GM18867 (cell line): ENCODE data around the gene FANCE.

Experiments
- ATAC-seq: cut with Tn5 transposase; IDR thresholded peaks from one replicate; pipeline ENCODE4 v1.9.1; 2021; ENCODE audit warnings: mild to moderate bottlenecking, moderate library complexity; ENCODE audit not compliant: unreplicated experiment

Gene FANCE

GRCh38 chr6:35452183-35453090, at the start of gene FANCE:
FANCE (plus strand) TSS chr6:35452338; CDS start chr6:35452546, 208 bp downstream.
- ATAC-seq = peak; percentile 91

GRCh38 chr6:35402856-35403191, 49.3 kb upstream of the FANCE start:
- ATAC-seq = no peak

DNA sequence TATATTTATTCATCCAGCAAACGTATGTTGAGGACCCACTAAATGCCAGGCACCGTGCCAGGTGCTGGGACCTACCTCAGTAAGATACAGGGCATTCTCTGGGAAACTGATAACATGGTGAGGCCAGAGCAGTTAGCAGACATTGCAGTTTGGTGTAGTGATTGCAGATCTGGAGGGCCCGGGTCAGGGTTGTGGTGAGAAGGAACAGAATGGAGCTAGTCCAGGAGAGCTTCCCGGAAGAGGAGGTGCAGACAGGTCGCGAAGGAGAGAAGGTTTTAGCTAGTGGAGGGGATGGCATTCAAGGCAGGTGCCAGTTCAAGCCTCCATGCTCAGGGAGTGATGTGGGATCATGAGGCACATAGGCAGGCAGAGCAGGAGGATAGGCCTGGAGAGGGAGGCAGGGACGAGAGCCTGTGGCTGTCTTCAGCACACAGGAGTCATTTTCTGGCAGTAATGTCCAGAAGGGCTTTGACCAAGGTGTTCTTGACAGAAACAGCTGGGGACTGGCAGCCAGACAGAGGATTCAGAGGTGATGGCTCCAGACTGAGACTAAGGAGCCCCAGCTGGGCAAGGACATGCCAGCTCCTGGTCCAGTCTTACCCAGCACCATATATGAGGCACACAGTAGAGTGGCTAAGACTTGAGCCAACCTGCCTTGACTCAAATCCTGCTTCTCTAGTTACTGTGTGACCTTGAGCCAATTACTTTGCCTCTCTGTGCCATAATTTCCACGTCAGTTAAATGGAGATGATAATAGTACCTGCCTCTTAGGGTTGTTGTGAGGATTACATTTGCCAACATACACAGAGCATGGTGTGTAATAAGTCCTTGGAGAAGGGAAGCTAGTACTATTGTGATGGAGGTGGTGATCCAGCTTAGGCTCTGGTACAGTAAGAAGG, 48.3 kb upstream of the FANCE start:
- ATAC-seq = no peak

DNA sequence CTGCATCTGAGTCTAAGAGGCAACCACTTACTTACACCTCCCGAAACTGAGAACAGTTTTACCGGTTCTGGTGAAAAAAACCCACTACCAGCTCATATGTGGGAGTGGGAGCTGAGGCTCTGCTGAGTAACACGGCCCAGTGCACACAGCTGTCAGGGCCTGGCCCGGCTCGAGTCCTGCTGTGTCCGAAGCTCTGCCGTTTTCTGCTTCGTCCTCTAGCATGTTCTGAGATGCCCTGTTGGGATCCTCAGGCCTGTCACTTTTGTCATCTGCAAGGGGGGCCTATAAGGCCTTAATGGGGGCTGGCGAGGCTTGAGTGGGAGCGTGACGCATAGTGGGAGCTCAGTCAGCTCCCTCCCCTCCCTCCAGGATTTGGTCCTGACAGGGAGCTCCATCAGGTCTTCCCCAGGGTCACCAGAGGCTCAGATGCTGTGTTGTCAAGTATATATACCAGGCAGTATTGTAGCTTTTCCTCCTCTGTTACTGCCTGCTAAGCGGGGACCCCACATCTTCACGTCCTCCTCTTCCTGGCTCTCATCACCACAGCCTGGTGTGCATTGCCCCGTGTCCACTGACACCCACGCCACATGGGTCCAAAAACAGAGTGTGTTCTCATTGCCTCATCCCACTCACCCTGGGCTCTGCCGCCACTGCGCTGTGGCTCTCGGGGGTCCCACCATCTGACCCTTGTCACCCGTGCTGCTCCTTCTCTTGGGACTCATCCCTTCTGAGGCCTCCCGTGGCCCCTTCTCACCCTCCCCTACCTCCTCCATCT, 45.2 kb upstream of the FANCE start:
- no peak for ATAC-seq

GRCh38 chr6:35409245-35409644, 42.9 kb upstream of the FANCE start:
- ATAC-seq = no peak

- no peak for ATAC-seq
These were observed 42.0 kb upstream of the FANCE start for GRCh38 chr6:35410131-35410530.

DNA sequence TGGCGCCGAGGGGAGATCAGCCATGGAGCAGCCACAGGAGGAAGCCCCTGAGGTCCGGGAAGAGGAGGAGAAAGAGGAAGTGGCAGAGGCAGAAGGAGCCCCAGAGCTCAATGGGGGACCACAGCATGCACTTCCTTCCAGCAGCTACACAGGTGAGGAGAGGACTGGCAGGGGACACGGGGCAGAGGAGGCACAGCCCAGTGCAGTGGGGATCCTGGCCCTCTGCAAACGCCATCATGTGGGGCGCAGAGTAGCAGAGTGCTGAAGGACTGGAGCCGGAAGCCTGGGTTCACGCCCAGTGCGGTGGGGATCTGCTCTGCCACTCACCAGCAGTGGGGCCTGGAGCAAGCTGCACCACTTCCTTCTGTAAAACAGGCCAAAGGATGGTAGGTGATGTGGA, 41.1 kb upstream of the FANCE start:
- no peak for ATAC-seq

- ATAC-seq = no peak
These were observed 40.0 kb upstream of the FANCE start for GRCh38 chr6:35412102-35412501.

GRCh38 chr6:35413911-35414310, 38.2 kb upstream of the FANCE start:
- no peak for ATAC-seq

DNA sequence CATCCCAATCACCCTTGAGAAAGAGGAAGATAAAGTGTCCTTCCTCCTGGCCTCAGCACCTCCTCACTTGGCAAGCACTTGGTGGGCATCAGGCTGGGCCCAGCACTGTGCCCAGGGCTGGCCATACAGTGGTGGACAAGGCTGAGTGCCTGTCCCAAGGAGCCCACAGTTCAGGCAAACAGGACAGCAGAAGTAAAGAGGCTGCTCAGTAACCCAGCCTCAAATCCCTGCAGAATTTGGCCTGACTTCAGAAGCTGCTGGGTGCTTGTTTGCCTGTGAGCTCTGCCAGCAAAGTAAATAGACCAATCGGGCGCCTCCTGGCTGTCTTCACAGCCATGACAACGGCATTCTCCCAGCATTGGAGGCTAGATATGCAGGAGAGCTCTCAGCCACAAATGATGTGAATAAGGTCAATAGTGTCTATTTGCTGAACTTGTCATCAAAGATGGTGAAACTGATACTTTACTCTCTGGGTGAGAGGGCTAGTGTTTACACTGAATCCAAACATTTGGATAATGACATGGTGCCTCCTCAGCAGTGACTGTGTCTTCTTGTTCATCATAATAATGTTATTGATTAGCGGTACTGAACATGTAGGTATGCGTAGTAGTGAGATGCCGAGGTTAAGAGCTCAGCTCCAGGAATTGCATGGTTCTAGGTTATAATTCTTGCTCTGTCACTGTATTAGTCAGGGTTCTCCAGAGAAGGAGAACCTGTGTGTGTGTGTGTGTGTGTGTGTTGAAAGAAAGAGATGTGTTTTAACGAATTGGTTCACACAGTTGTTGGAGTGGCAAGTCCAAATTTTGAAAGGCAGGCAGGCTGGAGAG, 36.9 kb upstream of the FANCE start:
- no peak for ATAC-seq

GRCh38 chr6:35417979-35418661, 34.0 kb upstream of the FANCE start:
- ATAC-seq = no peak

- no peak for ATAC-seq
These were observed 32.7 kb upstream of the FANCE start for GRCh38 chr6:35419417-35419816.

DNA sequence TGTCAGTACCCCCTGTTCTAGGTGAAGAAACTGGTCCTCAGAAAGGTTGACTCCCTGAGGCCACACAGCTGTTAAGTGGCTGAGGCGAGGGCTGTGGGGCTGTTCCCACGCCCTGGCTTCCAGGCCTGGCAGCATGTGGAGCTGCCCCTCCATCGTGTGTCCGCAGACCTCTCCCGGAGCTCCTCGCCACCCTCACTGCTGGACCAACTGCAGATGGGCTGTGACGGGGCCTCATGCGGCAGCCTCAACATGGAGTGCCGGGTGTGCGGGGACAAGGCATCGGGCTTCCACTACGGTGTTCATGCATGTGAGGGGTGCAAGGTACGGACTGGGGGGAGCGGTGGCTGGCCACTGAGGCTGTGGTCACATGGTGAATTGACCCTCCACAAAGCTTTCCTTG, 32.2 kb upstream of the FANCE start:
- no peak for ATAC-seq

DNA sequence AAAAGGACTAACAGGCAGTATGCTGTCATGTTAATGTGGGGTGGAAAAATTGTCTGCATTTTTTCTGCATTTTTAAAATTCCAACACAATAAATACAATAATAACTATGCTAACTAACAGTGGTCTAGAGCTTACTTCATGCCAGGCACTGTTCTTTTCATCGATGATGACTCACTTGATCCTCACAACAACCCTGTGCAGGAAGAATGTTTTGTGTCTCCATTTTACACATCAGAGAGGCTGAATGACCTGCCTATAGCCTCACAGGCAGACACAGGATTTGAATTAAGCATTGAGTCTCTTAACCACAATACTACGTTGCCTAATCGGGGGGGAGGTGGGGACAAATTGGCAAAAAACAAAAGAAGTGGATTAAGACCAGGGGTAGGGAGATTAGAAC, 26.9 kb upstream of the FANCE start:
- ATAC-seq = no peak

GRCh38 chr6:35426074-35426473, 26.1 kb upstream of the FANCE start:
- ATAC-seq = no peak

GRCh38 chr6:35427435-35427834, 24.7 kb upstream of the FANCE start:
- ATAC-seq = no peak

DNA sequence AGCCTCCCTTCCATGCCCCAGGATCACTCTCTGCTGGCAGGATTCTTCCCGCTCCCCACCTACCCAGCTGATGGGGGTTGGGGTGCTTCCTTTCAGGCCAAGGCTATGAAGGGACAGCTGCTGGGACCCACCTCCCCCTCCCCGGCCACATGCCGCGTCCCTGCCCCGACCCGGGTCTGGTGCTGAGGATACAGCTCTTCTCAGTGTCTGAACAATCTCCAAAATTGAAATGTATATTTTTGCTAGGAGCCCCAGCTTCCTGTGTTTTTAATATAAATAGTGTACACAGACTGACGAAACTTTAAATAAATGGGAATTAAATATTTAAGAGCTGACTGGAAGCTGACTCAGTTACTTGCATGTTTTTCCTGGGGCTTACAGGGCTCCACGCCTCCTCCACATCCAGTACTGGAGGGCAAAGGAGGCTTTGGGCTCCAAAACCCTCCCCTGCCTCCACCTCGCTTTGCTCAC, 24.3 kb upstream of the FANCE start:
- ATAC-seq = no peak

DNA sequence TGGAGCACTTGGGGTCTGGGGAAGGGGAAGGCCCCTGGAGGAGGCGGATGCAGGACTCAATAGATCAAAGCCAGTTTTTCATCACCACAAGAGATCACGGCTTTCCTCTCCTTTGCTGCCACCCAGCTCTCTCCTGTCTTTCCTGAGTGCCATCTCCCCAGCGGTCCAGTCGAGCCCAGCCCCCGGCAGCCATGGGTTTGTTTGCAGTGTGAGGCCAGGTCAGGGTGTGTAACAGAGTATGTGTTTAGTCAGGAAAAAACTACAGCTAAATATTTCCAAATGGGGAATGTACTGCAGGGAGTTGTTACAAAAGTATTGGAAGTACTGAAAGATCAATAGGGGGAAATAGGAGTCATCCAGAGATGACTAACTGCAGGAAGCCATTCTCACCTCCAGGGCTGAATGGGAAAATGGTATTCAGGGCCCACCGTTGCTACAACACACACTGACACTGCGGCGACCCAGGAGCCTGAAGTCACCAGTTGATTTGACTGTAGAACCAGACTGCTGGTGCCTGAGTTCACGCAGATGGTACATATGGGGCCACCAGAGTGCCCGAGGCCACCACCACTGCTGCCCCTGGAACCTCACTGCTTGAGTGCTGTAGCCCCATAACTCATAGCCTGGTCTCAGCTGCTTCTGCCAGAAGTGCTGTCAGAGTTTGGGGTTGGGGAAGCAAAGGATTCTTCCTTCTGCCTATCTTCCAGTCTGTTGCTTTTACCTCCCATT, 23.6 kb upstream of the FANCE start:
- ATAC-seq = no peak

- no peak for ATAC-seq
These were observed 22.7 kb upstream of the FANCE start for GRCh38 chr6:35429463-35429862.
